NCI-H146 treated with DMSO at 0.1 percent for 48 hours (cell line): ENCODE results near the gene SPATA19.

ENCODE experiments used
- DNase-seq: peaks from one replicate; lab custom pipeline; 2025; ENCODE audit not compliant: unreplicated experiment; lab: John Stamatoyannopoulos, UW

SPATA19 gene

DNA sequence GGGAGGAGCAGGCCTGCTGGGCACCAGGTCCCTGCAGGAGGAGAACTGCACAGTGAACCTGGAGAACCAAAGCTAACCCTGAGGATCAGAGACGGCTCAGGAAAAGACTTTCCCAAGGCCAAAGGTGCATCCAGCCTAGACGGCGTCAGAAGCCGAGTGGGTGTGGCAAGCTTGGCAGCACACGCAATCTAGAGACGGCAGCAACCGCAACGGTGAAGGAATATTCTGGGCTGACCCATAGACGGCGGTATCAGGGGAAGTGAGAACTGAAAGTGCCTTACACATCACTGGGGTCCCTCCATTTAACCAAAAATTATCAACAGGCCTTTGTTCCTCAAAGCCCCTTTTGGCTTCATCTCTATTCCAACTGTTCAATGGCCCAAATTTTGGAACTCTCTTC, 26.2 kb downstream of the SPATA19 start:
- DNase-seq = no peak

- DNase-seq = no peak
Measured at GRCh38 chr11:133818302-133818701, 27.0 kb downstream of the SPATA19 start.

DNA sequence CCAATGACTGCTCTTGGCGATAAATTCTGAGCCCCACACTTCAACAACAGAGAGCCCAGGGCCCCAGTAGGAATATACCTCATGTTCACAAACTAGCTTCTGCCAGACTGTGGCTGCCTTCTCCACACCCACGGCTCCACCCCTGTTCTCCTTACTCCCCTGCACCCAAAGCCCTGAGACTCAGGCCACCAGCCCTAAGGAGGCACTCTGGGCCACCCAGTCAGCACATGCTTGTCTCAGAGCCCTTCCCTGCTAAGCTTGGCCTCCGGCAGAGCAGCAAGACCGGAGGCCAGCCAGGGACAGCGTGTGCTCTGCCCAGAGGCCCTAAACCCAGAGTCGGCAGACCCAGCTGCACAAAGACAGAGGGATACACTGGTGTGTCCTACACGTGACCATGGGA, 27.9 kb downstream of the SPATA19 start:
- DNase-seq = no peak

DNA sequence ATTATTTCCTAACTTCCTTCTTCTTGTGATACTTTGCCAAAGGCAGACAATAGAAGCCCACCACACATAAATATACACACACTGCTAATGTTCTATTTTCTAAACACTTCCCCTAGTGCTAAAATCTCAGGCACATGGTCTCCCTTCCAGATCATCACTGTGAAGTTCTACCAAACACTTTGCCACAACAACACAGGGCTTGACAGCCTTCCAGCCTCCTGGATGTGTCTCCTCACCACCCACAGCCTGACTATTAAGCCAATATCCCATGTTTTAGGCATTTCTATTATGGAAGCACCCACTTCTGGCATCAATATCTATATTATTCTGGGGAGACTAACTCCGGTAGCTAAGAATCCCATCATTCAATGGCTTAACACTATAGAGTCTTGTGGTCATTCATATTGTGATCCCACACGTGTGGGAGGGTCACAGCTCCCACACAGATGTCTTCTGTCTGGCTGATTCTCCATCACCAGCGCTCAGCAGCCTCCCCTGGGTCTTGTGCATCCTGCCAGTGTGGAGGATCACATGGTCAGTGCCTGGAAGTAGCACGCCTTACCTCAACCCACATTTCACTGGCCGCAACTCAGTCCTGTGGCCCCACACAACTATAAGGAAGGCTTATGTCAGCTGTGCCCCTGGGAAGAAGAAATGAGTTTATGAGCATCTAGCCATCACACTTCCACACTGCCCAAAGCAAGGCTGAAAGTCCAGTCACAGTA, 29.0 kb downstream of the SPATA19 start:
- no peak for DNase-seq

DNA sequence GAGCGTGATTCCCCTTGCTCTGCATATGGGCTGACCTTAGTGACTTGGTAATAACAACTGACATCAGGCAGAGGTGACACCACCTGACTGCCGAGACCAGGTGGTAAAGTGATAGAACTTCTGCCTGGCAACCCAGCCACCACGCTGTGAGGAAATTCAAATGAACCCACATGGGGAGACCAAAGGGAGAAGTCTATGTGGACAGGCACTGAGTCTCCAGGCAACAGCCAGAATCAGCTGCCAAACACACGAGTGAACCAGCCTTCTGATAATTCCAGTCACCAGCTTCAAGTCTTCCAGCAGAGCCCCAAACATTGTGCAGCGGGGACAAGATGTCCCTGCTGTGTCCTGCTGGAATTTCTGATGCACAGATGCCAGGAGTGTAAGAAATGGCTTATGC, 29.7 kb downstream of the SPATA19 start:
- DNase-seq = no peak

DNA sequence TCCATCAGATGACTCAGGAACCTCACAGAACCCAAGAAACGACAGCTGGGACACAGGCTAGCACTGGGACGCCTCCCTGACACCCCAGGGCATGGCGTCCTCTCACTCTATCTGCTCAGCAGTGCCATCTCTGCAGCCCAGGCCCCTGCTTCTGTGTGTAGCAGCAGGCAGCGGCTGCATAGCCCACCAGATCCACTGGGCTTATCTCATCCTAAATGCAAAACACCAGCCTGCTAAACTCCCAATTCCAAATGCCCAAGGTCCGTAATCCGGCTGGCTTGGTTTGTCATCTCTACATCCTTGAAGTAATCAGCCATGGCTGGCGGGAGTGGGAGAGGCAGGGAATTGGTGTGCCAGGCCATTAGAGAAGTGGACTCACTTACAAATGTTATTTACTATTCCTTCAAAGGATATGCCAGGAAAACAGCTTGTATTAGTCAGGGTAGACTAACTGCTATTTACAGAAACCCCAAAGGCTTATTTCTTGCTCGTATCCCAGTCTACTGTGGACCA, 30.7 kb downstream of the SPATA19 start:
- DNase-seq = no peak

GRCh38 chr11:133811850-133812685, 33.2 kb downstream of the SPATA19 start:
- DNase-seq = no peak

- no peak for DNase-seq
Measured at GRCh38 chr11:133810766-133811165, 34.5 kb downstream of the SPATA19 start.

DNA sequence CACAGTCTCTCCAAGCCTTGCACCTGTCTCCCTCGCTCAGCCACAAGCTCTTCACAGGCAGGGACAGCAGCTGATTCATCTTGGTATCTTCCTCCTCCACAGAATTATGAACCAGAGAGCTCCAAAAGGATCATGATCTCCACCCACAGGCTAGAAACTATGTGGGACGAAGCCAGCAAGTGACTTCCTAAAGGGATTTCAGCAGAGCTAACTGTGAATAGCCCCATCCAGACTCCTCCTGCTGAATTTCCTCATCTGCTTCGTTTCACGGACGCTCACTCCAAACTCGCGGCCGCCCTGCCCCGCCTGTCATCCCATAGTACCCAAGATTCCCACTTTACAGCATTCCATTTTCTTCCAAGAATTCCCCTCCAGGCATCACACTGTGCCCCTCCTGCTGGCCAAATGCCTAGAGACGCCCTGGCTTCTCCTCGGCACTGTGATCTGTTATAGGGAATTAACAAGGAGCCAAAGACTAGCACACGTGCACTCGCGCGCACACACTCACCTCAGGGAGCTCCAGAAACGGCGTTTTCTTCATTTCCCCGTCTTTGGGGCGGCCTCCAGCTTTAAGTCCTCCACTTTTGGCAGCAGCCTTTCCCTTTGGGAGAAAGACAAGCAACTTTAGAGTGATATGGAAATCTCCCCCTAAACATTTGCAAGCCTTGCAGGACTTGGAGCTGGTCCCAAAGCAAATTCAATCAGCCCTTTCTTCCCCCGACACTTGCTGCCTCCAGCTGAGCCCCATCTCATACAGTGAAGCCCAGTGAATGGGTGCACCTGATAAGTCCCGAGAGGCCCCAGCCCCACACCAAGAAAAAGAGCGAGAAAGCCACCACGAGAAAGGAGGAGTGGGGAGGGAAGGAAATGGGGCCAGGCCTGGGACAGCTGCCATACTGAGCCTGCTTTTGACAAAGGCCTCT, 35.5 kb downstream of the SPATA19 start:
- no peak for DNase-seq

DNA sequence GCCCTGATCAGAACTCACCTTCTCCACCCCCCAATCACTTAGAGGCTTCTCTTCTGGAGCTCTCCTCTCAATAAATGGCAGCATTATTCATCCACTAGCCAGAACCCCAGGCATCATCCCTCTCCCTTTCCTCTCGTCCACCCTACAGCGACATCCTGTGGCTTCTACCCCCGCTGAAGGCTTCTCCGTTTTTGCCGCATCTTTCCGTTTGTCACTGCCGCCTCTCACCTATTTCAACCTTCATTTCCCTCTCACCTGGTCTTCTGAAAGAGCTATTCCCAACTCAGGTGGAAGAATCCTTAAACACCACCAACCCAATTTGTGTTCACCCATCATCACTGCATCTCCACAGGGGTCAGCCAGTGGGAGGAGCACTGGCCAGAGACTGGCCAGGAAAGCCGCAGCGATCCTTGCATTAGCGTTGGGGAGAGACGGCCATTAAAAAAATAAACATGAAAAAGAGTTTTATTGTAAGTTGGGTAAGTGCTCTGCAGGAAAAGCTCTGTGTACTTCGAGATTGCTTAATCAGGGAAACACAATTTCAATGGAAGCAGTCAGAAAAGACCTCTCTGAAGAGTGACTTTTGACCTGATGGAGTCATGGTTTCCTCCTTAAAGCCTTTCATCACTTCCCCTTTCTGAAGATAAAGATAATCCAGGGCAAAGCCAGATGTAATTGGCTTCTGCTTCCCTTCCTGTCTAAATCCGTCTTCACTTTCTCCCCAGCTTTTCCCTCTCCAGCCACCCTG, 36.7 kb downstream of the SPATA19 start:
- DNase-seq = no peak

- no peak for DNase-seq
Measured at GRCh38 chr11:133803026-133803425, 42.3 kb downstream of the SPATA19 start.

DNA sequence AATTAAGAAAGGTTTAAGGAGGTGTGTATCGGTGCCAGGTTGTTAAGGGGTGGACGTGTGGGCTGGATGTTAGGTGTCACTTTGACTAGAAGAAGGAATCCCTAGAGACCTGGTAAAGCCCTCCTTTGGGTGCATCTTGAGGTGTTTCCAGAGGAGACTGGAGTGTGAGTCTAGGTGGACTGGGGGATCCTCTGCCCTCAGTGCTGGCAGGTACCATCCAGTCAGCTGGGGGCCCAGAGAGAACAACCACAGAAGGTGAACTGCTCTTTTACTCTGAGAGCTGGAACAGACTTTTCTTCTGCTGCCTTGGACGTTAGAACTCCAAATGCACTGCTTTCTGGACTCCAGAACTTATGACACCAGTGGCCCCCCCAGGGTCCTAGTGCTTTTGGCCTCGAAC, 44.0 kb downstream of the SPATA19 start:
- DNase-seq = no peak

GRCh38 chr11:133800666-133801065, 44.6 kb downstream of the SPATA19 start:
- DNase-seq = no peak

DNA sequence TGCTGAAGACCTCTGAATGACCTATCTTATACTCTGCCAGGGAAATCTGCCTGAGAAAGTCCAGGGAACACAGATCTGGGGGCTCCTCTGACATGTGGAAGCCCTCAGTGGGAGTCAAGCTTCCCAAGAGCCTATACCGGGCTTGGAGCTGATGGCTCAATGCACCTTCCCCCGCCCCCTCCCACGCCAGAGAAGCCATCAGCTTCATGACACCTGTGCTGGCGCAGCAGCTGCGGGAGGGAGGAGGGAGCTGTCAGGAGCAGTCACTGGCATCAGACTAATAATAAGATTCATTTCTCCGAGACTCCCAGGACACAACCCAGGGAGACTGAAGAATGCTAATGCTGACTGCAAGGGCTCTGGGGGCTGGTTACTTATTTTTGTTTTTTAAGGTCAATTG, 47.8 kb downstream of the SPATA19 start:
- no peak for DNase-seq

GRCh38 chr11:133796043-133796795, 49.1 kb downstream of the SPATA19 start:
- no peak for DNase-seq

- DNase-seq = no peak
Measured at GRCh38 chr11:133795088-133795487, 50.2 kb downstream of the SPATA19 start.

GRCh38 chr11:133794205-133794604, 51.1 kb downstream of the SPATA19 start:
- no peak for DNase-seq

DNA sequence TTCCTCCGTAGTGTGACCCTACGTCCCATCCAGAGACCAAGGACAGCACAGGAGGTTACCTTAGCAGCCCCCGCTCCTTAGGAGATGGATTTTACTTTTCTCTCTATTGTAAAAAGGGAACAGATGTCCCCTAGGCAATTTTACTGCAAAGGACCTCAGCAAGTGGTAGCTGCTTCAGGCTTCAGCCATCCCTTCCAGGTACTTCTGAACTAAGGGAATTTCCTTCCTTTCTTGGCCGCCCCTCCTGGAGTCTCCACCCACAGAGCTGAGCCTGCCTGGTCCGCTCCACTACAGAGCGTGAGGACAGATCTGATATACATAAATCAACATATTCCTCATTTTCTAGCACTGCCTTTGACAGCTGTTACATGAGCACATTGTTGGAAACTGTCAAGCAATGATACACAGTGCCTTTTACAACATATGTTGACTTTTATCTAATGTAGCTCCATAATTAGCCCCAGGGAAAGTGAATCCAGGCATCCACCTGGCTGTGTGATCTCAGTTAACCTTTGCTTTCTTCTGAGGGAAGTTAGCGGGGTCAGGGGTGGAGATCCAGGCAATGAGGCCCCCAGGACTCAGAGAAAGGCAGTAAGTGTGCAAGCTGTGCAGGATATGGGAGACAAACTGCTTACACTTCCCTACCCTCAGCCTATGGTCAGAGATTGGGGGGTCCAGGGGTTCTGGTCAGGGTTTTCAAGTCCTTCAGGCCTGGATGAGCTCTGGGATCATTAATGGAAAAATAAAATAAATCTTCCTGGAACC, 51.9 kb downstream of the SPATA19 start:
- DNase-seq = no peak

DNA sequence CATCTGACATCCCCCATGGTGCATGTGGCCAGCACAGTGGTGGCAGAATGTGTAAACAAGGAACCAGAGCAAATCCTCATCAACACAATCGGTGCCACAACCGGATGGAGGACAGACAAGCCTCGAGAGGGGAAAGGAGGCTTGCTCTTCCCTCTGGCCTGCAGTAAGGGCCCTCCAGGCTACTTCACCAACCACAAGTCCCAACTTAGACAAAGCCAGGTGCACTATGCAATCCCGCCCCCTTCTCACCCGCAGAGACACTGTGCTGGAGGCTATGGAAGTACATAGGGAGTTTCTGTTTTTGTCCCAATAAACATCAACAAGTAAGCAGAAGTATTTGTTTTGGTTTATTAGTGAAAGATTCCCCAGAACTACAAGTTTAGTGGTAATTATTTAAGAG, 54.3 kb downstream of the SPATA19 start:
- no peak for DNase-seq
